T-helper 2 cell treated with Interferon-gamma antibody and Interleukin-4, amounts not matched to agents 100 ng/mL and 5 ng/mL, for 36 hours (primary cell): Measurements from ENCODE around the gene SLX9. TPM values are rescaled to one million over a fixed set of nuclear protein-coding genes. Genes with fewer than 3 reads are reported as not detected.

Experiments used
- intact Hi-C: fragments of 100-400 bp; cut with micrococcal nuclease; formaldehyde crosslinking; loops from one replicate; pipeline ENCODE4 v1.15.1; 2023
- total RNA-seq: library from RNA; stranded (reverse); gene quantifications from 2 replicates; pipeline ENCODE4 v1.2.3, GENCODE V29; 2022

Gene SLX9
- total RNA-seq, 1 donor from 2014 or later = 48.2 TPM

DNA sequence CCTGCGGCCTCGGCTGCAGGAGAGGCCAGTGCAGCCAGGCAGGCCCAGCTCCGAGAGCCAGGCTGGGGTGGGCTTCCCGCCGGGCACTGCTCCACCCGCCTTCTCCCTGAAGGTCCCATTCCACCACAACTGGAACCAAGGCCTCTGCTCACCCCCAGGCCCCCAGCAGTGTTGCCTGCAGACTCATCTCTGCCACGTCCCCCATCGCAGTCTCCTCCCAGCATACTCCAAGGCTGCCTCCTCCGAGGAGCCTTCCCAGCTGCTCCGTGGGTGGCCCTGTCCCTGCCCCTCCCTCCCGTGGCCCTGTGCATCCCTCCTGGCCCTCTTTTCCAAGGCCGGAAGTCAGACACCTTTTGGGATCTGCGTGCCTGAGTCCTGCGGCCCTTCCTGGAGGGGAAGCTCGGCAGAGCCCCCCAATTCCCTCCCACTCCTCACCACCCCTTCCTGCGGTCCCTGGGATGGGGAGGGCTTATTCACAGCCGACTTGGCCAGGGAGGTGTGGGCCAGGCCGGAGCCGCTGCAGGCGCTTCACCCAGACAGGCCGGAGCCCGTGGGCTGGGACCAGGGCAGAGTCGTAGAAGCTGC, 47.6 kb downstream of the SLX9 start:
- intact Hi-C loops = no loop called here

DNA sequence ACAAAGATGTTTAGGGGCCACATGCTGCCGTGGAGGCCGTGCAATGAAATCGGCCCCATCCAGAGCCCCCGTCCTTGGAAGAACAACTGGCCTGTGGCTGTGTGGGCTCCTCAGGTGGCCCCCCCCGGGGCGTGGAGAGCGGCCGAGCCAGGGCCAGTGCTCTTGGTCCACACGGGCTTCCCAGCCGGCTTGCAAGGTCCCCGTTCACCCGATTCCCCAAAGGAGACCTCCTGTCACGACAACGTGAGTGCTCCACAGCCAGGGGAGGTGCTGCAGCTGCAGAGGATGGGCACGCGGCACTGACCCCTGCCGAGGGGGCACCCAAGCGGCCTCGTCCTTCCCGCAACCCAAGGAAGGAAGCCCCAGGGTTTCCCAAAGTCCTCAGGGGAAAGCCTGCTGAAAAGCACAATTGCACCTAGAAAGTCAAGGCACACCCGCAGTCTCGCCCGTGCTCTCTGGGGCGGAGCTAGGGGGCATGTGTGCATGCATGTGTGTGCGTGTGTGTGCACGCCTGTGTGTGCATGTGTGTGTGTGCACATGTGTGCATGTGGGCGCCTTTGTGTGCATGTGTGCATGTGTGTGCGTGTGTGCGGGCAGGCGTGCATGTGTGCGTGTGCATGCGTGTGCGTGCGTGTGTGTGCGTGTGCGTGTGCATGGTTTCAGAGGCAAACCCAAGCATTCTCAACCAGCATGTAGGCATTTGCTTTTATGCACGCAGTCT, 48.2 kb downstream of the SLX9 start:
- intact Hi-C loops = no loop called here

DNA sequence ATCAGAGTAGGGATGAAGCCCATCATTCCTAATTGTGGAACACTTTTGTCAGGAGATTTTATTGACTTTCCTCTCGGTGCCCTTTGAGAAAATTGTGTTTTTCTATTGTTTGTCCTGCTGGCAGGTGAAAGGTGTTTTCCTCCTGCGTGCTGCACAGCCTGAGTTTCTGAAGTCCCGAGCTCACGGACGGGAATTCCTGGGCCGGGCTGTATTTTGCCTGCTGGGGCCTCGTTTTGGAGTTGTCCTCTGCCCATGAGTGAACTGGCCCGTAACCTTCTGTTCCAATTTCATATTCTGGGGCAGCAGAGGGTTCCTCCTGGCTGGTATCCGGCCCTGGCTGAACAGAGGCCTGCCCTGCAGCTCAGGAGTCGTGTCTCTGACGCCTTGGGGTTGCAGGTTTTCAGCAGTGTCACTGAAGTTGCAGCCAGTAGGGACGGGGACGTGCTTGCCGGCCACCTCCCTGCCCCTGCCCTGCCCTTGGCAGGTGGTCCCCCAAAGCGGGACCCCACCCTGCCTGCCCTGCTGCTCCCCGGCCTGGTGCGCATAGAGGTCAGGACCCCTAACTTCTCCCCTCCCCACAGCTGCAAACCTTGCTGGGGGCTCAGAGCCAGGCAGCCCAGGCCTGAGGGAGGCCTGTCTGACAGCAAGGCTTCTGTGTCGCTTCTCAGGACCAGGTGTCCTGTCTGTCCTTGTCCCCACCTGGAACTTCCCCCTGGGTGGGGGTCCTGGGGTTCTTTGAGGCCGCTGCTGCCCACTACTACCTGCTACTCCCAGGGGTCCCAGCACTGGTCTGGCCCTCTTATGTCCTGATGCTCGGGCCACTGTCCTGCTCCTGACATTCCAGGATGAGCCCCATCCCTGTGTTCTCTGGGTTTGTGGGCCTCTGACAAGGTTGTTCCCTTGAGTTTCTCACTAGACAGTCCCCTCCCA, 49.0 kb downstream of the SLX9 start:
- intact Hi-C loops = no loop called here

DNA sequence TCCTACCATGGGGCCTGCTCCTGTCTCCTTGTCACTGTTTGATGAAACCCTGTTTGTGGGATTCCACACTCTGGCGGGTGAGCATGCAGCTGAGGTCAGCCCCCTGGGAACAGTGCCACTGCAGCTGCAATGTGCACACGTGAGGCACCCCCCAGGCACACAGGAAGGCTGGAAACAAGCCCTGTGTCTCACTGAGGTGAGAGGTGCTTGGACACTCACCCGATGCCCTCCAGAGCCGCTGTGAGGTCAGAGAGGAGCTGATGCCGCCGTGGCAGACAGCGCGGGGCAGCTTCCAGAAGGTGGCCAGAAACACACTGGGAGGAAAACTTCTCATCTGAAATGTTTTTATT, 49.7 kb downstream of the SLX9 start:
- intact Hi-C loops = no loop called here

DNA sequence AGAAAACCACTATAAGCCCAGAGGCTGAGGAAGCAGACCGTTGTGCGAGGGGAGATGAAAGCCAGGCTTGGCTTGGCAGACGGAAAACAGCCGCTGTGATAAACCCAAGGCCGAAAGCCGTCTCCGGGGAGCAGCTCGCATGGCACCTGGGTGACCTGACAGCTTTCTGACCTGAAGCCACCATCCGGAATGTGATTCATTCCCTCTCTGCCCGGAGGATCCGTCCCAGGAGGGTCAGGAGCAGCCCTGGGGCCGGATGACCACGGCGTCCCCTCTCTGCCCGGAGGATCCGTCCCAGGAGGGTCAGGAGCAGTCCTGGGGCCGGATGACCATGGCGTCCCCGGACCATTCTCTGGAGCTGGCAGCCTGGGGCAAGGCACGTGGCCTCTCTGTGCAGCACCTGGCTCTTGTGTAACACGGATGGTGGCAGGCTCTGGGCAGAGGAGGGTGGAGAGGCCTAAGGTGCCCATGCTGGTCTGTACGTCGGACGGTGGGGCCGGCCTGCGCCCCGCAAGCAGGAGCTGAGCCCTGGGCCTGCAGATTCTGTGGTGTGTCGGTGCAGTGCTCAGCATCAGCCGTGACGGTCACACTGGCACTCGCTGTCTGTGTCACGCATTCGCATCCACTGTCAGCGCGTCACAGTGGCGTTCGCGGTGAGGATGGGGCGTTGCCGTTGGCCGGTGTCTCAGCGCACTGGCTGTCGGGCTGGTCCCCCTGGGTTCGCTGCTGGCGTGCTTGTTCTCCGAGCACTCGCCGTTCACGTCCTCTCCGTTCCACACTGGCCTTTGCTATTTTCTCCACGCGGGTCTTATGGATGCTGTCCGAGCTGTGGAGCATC, 50.3 kb downstream of the SLX9 start:
- intact Hi-C loops = no loop called here

DNA sequence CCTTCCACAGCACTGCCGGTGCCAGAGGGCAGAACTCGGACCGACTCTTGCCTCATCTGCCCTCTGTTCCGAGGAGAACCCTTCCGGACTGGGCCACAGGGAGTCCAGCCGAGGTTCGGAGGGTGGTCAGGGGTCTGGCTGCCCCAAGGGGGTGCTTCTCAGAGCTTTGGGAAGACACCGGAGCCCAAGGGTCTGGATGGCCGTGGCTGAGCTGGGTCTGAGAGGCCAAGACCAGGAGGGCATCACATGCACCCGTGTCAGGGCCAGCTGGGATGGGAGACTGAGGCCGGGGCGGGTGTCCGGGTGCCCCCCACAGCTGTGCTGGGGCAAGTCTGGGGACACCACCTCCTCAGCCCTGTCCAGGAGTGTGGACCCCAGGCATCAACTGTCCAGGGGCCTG, 51.1 kb downstream of the SLX9 start:
- intact Hi-C loops = no loop called here

DNA sequence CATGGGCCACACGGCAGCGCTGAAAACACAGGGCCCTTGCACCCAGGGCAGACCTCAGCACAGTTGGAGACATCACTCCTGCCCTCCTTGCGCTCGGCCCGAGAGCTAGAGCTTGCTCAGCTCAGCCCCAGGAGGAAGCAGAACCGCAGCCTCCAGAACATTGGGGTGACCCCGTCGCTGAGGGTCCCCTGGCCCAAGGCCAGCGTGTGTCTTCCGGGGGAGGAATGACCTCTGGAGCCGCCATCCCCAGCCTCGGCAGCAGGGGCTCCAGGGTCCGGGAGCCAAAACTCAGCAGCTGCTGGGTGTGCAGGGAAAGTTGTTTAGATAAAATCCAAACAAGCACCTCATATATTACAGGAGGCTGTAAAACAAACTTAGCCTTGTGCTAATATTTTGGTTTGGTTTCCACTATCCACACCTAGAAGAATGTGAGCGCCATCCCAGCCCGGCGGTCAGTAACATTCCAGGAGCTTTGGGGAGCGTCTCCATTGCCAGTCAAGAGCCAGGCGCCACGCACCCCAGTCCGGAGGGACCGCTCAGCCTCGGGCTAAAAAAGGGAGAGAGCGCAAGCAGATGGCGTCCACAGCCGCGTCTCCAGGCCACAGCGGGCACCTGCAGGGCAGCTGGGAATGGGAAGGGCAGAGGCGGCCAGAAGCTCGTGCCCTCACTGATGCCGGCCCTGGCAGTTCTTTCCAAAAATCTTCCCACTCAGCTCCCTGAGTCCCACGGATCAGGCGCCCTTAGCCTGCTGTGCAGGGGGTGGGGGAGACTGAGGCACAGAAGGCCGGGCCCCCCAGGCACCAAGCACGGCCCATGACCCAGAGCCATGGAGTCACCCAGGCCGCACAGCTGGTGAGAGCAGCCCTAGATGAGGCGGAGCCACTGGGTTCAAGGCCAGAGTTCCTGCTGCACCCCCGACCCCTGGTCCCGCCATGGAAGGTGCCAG, 52.0 kb downstream of the SLX9 start:
- intact Hi-C loops = no loop called here

DNA sequence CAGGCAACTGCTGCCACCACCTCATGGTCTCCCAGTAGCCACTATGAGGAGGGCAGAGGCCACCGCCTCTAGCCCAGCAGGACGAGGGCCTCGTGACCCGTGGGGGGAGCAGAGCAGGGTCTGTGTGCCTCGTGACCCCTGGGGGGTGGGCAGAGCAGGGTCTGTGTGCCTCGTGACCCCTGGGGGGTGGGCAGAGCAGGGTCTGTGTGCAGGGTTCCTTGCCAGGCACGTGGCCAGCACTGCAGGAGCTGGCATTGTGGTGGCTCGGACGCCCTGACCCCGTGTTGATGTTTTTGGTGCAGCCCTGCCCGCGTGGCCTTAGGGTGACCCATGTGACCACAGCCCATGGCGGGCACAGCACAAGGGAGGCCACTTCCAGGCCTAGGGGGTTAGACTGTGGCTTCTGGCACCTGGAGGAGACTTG, 52.8 kb downstream of the SLX9 start:
- intact Hi-C loops = no loop called here

DNA sequence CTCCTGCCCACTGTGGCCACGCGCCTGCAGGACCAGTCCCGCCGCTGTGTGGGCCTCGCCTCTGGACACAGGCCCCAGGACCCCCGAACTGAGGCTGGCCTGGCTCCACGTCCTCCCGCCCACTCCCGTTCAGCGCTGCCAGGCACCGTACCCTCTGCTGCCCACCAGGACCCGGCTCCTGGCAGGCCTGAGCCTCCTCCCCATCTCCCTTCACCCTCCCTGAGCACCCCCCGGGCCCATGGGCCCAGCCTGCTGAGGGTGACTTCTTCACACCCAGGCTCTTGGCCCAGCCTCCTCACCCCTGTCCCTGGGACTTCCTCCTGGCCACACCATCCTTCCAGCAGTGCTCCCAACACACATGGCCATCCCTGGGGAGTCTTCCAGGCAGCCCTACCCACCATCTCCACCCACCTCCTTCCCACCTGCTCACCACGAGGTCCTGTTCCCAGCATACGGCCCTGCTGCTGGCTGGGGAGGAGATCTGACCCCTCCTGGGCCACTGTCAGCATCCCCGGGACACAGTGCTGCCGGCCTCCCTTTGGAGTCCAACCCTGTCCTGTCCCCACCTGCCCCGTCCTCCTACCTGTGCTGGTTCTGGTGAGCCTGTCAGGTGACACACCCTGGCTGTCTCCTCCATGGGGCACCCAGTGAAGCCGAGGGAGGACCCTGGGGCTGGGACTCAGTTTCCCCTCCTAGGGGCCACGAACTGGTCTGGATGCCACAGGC, 53.7 kb downstream of the SLX9 start:
- intact Hi-C loops = no loop called here

DNA sequence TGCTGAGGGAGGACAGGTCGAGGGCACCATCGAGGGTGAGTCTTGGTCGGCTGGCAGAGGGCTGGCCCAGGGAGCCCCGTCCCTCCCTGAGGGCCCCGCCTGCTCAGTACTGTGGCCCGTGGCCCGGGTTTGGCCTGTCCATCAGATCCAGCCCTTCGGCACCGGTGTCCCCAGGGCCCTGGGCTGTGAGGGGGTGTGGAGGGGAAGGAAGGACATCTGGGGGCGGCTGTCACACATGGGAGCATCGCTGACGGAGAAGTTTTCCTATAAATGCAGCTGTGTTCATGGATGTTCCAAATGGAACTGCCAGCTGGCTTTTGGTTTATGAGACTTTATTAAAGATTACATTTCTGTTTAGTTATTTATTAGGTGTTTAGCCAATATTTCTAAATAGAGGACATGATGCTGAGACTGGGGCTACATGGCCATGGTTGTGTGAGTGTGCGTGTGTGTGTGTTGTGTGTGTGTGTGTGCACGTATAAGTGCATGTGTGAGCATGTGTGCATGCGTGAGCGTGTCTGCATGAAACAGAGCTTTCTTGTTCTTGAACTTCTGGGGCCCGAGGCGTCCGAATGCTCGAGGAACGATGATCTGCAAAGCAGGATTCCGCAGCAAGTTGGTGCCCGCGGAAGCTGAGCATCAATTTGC, 54.3 kb downstream of the SLX9 start:
- intact Hi-C loops = no loop called here

DNA sequence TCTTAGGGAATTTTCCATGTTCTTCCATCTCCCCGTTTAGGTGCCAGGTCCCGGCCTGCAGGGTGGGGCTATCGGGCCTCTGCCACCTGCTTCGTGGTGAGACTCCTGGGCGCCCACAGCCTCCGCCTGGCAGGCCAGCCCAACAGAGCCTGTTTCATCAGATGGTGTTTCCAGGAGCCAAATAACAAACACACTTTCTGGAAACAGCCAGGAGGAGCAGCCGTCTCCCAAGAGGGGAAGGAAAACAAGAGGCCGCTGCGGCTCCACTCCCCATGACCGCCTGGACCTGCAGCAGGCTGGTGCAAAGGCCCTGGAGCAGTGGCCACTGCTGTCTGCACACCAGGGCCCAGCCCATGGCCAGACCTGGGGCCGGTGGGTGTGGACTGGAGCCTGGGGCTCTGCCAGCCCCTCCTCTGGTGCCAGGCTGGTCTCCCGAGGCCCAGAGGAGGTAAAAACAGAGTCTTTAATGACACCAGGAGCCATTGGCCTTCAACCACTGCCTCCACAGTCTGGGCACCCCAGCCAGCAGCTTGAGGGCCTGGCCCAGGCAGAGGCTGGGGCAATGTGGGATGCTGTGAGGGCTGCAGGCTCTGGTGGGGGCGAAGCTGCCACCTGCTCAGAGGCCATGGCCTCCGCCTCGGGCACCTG, 55.0 kb downstream of the SLX9 start:
- intact Hi-C loops = no loop called here

DNA sequence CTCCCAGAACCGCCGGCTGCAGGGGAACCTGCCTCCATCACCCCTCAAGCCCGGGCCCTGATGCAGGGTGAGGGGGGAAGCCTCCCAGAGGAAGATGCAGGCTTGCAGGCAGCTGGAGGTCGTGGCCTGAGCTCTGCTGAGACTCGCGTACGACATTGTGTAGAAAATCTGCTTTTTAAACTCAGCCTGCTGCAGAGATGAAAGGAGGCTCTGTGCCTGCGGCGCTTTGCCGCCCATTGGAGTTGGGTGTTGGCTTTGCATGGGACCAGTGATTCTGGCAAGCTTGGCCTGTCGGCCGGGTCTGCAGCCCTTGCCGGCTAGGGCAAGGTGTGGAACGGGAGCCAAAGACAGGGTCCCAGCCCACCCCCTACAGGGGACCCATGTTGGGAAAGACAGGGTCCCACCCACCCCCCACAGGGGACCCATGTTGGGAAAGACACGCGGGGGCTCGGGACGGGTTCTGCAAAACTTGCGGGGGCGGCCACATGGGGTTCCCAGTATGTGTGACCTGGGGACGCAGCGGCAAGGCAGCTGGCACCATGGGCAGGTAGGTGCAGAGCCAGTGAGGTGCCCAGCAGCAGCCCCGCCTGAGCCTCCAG, 55.6 kb downstream of the SLX9 start:
- intact Hi-C loops = no loop called here

DNA sequence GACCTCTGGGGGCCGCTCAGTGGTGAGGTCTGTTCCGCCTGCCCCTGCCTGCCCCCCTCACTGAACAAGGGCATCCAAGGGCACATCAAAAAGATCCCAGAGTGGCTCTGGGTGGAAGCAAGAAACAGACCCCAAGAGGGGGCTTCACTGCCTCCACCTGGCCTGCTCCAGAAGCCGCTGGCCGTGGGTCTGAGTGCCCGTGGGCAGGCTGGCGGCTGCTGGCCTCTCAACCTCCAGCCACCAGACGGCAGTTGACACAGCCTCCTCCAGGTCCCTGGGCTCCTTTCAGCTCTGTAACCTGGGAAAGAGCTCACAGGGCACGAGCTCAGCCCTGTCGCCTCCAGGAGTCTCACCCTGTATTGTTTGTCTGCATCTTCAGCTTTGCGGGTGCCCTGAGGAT, 56.3 kb downstream of the SLX9 start:
- intact Hi-C loops = no loop called here

DNA sequence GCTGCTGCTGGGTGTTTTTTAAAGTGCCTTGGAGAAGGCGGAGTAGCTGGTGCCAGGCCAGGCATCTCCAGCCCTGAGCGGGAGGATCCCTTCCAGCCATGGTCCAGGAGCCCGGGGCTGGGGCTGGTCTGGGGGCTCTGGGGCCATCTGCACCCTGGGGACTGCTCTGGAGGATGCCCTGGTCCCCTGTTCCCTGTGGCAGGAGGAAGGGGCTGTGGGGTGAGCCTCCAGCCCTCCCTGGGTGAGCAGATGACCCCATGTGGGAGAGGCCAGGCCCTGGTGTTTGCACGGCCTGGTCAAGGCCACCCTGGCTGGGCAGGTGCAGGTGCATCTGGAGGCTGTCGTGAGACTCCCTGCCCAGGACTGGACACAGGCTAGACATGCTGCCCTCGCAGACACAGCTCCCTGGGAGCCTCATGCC, 56.7 kb downstream of the SLX9 start:
- intact Hi-C loops = no loop called here

DNA sequence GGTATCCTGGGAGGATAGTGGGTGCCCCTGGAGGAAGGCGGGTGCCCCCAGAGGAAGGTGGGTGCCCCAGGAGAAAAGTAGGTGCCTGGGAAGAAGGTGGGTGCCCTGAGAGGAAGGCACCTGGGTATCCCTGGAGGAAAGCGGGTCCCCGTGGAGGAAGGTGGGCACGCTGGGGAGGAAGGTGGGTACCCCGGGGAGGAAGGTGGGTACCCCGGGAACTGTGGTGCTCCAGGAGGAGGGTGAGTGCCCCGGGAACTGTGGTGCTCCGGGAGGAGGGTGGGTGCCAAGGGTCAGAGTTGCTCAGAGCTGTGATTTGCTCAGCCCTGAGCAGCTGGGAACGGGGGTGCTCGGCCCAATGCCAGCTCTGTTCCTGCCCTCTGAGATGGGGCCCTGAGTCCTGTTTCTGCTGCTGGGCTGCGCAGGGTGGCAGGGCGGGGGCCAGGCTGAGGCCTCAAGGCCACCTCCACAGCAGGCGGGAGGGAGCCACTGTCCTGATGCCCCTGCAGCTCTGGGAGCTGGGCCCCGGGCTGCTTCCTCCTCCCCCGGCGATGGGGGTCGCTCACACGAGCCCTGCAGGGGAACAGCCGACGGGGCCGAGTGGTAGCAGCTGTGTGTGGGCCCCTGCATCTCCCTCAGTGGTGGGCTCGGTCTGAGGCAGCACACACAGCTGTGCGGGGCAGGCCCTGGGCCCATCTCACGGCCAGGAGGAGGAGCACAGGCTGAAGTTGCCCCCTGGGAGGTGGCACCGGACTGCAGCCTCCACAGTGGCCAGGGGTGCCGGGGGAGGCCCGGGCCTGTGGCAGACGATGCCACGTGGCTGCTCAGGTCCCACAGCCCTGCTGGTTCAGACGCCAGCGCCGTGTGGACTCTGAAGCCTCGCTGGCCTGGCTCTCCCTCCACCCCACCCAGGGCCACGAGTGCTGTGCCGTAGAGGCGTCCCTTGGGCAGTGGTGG, 57.4 kb downstream of the SLX9 start:
- intact Hi-C loops = no loop called here

DNA sequence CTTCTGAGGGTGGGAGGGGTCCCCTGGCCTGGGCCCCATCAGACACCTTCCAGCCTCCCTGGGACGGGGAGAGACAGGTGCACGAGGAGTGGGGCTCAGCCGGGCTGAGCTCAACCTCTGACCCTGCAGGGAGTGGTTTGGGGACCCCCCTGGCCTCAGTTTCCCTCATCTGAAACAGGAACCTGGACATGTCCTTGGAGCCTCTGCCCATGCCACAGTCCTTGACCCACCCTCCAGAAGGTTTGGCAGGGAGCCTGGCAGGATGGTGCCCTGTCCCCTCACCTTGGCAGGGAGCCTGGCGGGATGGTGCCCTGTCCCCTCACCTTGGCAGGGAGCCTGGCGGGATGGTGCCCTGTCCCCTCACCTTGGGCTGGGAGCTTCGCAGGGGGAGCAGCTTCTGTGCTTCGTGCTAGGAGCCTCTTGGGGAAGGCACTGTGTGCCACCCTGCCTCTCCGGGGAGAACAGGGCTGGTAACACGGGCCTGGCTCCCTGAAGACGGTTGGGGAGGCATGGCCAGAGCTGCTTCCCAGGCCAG, 58.3 kb downstream of the SLX9 start:
- intact Hi-C loops = no loop called here
